MCF 10A (cell line): Measurements from ENCODE around the gene RHCE. TPM values are rescaled to one million over a fixed set of nuclear protein-coding genes. Genes with fewer than 3 reads are reported as not detected.
"Not testable (repeated sequence)": the region's sequence is repeated elsewhere in the genome, so short reads cannot be mapped to it uniquely, and the experiment has no call there.

Experiments used
- BruUV-seq: library from RNA; stranded (reverse); fragments of 400-500 nt; replicated peaks from 2 replicates; lab custom pipeline; 2021; lab: Mats Ljungman, UMichigan
- CTCF ChIA-PET: fragments of 300-600 bp; sonication (Branson Sonifier 250); formaldehyde crosslinking; extraction: SDS; loops from one replicate; lab custom pipeline; 2021; ENCODE audit warnings: antibody characterized with exemption, inconsistent platforms; lab: Yijun Ruan, JAX
- POLR2A ChIA-PET: fragments of 300-600, 350-650 bp; sonication (Branson Sonifier 250); formaldehyde crosslinking; extraction: SDS; loops from one replicate; lab custom pipeline; 2020; ENCODE audit warnings: antibody characterized with exemption, inconsistent platforms; lab: Yijun Ruan, JAX
- DNase-seq: peaks from one replicate; pipeline ENCODE4 v3.0.0-alpha.2; 2018; ENCODE audit not compliant: unreplicated experiment
- H3K27ac Mint-ChIP-seq: one replicate; pipeline ENCODE4 v1.8.0; 2022; ENCODE audit warnings: mild to moderate bottlenecking, low read depth, mixed read lengths; ENCODE audit not compliant: unreplicated experiment
- H3K27me3 Mint-ChIP-seq: one replicate; pipeline ENCODE4 v1.8.0; 2022; ENCODE audit warnings: mixed read lengths; ENCODE audit not compliant: insufficient read depth, unreplicated experiment
- H3K36me3 Mint-ChIP-seq: one replicate; pipeline ENCODE4 v1.8.0; 2022; ENCODE audit warnings: mild to moderate bottlenecking, moderate library complexity, mixed read lengths; ENCODE audit not compliant: insufficient read depth, unreplicated experiment
- H3K4me1 Mint-ChIP-seq: one replicate; pipeline ENCODE4 v1.8.0; 2022; ENCODE audit warnings: mixed read lengths; ENCODE audit not compliant: insufficient read depth, unreplicated experiment
- H3K4me3 Mint-ChIP-seq: one replicate; pipeline ENCODE4 v1.8.0; 2022; ENCODE audit warnings: mild to moderate bottlenecking, moderate library complexity, mixed read lengths; ENCODE audit not compliant: unreplicated experiment
- H3K9me3 Mint-ChIP-seq: one replicate; pipeline ENCODE4 v1.8.0; 2022; ENCODE audit warnings: mixed read lengths; ENCODE audit not compliant: unreplicated experiment
- intact Hi-C: fragments of 100-400 bp; cut with micrococcal nuclease; formaldehyde crosslinking; loops from 2 replicates; pipeline ENCODE4 v1.14.1; 2022
- total RNA-seq: library from RNA; stranded (reverse); gene quantifications from 2 replicates; pipeline ENCODE4 v1.2.3, GENCODE V29; 2022

RHCE gene
- total RNA-seq, 1 experiment from 2014 or later: 0.61 TPM

DNA sequence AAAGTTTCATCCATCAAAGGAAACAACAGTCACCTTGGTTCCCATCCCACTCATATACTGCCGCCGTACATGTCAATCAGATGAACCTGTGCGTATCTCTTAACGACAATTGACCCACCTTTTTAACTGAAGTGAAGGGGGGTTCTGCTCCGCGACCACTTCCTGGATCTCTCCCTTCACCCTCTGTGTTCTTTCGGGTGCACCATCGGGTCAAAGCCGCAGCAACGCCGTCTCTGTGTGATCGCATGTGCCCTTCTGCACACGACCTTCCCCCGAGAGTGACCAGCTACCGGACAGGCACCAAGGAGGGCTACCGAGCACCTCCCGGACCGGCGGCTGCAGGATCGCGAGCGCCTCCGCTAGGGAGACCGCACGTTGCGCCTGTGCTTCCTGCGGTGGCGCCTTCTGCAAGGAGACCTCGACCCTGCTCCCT is 83.7 kb downstream of the RHCE start:
- peak overlapping the region; percentile 88 for H3K4me3 Mint-ChIP-seq
- DNase-seq, H3K4me1 Mint-ChIP-seq, H3K9me3 Mint-ChIP-seq, H3K27ac Mint-ChIP-seq, H3K36me3 Mint-ChIP-seq, POLR2A ChIA-PET, H3K27me3 Mint-ChIP-seq, intact Hi-C loops, BruUV-seq: not testable (repeated sequence)
- CTCF ChIA-PET: interaction anchor here (0.7 kb wide), 1 partner anchor 15 kb away, joined by 4 read pairs; no protein-coding TSS in a partner anchor

- POLR2A ChIA-PET, BruUV-seq, H3K4me1 Mint-ChIP-seq, H3K36me3 Mint-ChIP-seq, DNase-seq, H3K4me3 Mint-ChIP-seq, intact Hi-C loops, H3K27ac Mint-ChIP-seq, H3K27me3 Mint-ChIP-seq, H3K9me3 Mint-ChIP-seq, CTCF ChIA-PET: not testable (repeated sequence)
These were observed 90.7 kb downstream of the RHCE start for GRCh38 chr1:25329950-25330349.

- H3K27ac Mint-ChIP-seq, H3K9me3 Mint-ChIP-seq, POLR2A ChIA-PET, H3K4me1 Mint-ChIP-seq, H3K36me3 Mint-ChIP-seq, CTCF ChIA-PET, DNase-seq, H3K27me3 Mint-ChIP-seq, BruUV-seq, intact Hi-C loops, H3K4me3 Mint-ChIP-seq: not testable (repeated sequence)
These were observed 91.3 kb downstream of the RHCE start for GRCh38 chr1:25329336-25329735.

GRCh38 chr1:25328791-25329185 is 91.8 kb downstream of the RHCE start:
- H3K27me3 Mint-ChIP-seq, BruUV-seq, H3K9me3 Mint-ChIP-seq, POLR2A ChIA-PET, DNase-seq, CTCF ChIA-PET, H3K4me3 Mint-ChIP-seq, H3K4me1 Mint-ChIP-seq, intact Hi-C loops, H3K27ac Mint-ChIP-seq, H3K36me3 Mint-ChIP-seq: not testable (repeated sequence)

DNA sequence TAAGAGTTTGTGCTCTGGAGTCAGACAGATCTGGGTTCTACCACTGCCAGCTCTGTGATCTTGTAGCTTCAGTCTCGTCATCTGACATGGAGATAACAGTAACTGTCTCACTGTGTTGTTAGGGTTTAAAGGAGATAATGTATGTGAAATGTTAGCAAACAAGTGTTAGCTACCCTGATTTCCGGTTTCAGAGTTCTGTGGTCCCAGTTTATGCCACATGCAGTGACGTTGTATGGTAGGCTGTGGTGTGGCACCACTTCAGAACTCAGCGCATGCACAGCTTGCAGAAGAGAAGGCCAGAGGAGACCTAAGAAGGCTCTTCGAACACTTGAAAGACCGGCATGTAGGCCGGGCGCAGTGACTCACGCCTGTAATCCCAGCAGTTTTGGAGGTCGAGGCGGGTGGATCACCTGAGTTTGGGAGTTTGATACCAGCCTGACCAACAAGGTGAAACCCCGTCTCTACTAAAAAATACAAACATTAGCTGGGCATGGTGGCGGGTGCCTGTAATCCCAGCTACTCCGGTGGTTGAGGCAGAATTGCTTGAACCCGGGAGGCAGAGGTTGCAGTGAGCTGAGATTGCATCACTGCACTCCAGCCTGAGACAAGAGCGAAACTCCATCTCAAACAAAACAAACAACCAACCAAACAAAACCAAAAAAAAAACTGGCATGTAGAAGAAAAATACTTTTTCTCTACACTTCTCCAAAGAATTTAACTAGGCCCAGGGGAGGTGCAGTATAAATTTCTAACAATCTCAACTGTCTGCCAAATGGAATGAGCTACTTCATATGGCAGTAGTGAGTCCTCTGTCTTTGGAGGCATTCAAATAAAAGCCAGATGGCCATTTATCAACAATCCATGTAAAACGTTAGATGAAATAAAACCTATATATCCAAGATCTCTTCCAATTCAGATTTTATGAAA is 92.5 kb downstream of the RHCE start:
- POLR2A ChIA-PET, DNase-seq, H3K36me3 Mint-ChIP-seq, H3K4me3 Mint-ChIP-seq, H3K27me3 Mint-ChIP-seq, H3K4me1 Mint-ChIP-seq, H3K9me3 Mint-ChIP-seq, BruUV-seq, H3K27ac Mint-ChIP-seq, intact Hi-C loops, CTCF ChIA-PET: not testable (repeated sequence)

GRCh38 chr1:25324407-25324806 is 96.2 kb downstream of the RHCE start:
- POLR2A ChIA-PET, H3K9me3 Mint-ChIP-seq, BruUV-seq, H3K27ac Mint-ChIP-seq, DNase-seq, H3K4me3 Mint-ChIP-seq, CTCF ChIA-PET, H3K36me3 Mint-ChIP-seq, H3K27me3 Mint-ChIP-seq, H3K4me1 Mint-ChIP-seq, intact Hi-C loops: not testable (repeated sequence)

GRCh38 chr1:25322127-25322526 is 98.5 kb downstream of the RHCE start:
- H3K27ac Mint-ChIP-seq, H3K4me3 Mint-ChIP-seq, H3K36me3 Mint-ChIP-seq, H3K9me3 Mint-ChIP-seq, intact Hi-C loops, BruUV-seq, POLR2A ChIA-PET, DNase-seq, H3K4me1 Mint-ChIP-seq, CTCF ChIA-PET, H3K27me3 Mint-ChIP-seq: not testable (repeated sequence)

DNA sequence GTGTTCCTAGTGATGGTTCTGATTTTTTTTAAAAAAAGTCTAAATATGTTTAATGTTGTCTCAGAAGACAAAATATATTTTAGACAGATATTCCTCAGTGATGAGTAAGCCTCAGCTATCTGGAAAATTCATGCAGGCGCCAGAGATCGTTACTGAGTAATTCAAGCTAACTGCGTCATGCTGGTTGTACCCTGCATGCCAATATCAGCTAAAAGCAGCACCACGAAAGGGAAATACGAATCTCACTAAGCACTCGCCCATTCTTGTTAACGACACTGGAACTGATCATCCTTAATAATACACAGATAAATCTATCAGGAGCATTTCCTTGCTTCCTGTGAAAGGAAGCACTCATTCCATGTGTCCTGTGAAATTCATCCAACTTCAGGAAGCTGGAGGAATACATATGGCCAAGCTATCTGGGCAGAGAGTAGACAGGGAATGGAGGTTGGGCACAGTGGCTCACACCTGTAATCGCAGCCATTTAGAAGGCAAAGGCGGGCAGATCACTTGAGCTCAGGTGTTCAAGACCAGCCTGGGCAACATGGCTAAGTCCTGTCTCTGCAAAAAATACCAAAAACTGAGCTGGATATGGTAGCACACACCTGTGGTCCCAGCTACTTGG is 100.2 kb downstream of the RHCE start:
- H3K27ac Mint-ChIP-seq, BruUV-seq, H3K27me3 Mint-ChIP-seq, CTCF ChIA-PET, intact Hi-C loops, H3K4me3 Mint-ChIP-seq, H3K9me3 Mint-ChIP-seq, POLR2A ChIA-PET, H3K36me3 Mint-ChIP-seq, DNase-seq, H3K4me1 Mint-ChIP-seq: not testable (repeated sequence)

GRCh38 chr1:25312806-25313470 is 107.7 kb downstream of the RHCE start:
- intact Hi-C loops, CTCF ChIA-PET, H3K4me3 Mint-ChIP-seq, H3K36me3 Mint-ChIP-seq, H3K9me3 Mint-ChIP-seq, H3K27ac Mint-ChIP-seq, POLR2A ChIA-PET, H3K27me3 Mint-ChIP-seq, DNase-seq, BruUV-seq, H3K4me1 Mint-ChIP-seq: not testable (repeated sequence)
